ENCODE measurements around the gene SGPP1.
"Not testable (repeated sequence)": the region's sequence is repeated elsewhere in the genome, so short reads cannot be mapped to it uniquely, and the experiment has no call there.

Gene SGPP1, protein sequence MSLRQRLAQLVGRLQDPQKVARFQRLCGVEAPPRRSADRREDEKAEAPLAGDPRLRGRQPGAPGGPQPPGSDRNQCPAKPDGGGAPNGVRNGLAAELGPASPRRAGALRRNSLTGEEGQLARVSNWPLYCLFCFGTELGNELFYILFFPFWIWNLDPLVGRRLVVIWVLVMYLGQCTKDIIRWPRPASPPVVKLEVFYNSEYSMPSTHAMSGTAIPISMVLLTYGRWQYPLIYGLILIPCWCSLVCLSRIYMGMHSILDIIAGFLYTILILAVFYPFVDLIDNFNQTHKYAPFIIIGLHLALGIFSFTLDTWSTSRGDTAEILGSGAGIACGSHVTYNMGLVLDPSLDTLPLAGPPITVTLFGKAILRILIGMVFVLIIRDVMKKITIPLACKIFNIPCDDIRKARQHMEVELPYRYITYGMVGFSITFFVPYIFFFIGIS

DNA sequence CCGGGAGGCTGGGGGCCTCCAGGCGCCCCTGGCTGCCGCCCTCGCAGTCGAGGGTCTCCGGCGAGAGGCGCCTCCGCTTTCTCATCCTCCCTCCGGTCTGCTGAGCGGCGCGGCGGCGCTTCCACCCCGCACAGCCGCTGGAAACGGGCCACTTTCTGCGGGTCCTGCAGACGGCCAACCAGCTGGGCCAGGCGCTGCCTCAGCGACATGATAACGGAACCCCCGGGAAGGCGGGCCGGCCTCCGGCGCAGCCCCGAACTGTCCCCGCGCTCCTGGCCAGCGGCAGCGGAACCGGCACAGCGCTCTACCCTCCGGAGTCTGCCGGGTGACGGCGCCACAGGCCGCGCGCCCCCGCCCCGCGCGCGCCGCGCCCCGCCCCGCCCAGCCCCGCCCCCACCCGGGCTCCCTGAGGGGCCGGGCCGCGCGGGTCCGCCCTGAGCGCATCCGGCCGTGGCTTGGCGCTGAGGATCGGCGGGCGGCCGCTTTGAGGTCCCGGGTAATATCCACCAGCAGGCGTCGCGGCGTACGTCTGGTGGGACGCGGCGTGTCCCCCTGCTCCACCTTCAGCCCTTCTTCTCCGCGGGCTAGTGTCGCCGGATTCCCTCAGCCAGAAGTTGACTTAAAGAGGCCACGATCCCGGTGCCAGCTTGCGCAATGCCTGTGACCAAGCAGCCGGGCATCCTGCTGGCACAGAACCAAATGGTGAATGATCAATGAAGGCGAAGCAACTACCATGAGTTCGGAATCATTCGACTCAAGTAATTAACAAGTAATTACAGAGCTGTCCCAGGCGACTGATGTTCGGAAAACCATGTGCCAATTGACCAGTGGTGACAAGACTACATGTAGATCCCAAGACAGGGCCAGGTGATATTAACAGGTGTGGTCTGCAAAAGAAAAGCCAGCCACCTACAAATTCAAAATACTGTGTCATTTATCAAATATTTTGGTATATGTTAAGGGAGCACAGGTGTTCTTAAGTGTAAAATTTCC lies at the start of gene SGPP1:
Gene SGPP1, minus strand, starts transcription at position 330 of the 993 bp plus-strand sequence. Its CDS starts 121 bp downstream, at position 209.
- in situ Hi-C loops (cut with HindIII; ENCODE audit: low sequenced_read_pairs) = no loop called here

DNA sequence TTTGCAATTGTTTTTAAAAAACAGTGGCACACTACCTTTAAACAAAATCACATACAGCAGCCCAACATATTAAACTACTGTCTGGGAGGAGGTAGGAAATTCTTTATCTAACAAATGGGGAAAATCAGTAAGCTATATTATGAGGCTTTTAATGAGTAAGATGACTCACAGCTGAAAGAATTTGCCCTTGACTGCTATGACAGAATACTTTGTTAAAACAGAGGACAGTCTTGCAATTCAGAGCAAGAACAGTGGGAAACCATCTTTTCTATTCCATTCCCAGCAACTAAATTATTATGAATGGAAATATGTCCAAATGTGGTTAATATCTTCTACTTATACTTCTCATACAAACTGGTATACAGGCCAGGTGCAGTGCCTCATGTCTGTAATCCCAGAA lies 49.2 kb upstream of the SGPP1 start:
- in situ Hi-C loops (cut with HindIII; ENCODE audit: low sequenced_read_pairs) = no loop called here

DNA sequence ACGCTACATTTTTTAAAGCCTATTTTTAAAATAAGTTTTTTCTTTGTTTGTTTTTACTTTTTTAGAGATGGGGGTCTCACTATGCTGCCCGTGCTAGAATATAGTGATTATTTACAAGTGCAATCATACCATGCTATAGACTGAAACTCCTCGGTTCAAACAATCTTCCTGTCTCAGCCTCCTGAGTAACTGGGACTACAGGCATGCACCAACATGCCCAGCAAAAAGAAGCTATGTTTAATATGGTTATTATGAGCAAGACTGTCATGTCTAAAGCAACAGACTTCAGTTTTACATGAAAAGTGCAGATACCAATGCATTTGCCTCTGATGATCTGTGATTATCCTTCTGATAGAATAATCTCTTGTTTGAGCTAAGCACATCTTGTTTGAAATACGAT lies 45.6 kb upstream of the SGPP1 start:
- in situ Hi-C loops (cut with HindIII; ENCODE audit: low sequenced_read_pairs) = no loop called here

DNA sequence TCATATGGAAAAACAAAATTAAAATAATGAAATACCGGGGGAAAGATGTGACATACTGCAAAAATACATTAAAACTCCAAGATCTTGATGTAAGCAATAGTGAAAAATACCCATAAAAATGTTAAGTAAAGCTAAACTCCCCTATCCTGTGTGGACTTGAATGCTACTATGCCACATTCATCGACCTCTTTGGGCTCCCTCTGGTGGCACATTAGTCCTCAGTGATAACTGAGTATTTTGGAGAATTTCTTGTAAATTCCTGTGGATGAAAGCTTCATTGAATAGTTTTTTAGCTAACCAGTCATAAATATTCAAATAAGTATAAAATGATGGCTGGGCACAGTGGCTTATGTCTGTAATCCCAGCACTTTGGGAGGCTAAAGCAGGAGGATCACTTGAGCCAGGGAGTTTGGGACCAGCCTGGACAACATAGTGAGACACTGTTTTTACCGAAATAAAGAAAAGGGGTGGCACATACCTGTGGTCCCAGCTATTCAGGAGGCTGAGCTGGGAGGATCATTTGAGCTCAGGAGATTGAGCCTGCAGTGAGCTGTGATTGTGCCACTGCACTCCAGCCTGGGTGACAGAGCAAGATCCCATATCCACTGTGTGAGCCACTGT lies 42.4 kb upstream of the SGPP1 start:
- in situ Hi-C loops (cut with HindIII; ENCODE audit: low sequenced_read_pairs) = no loop called here

DNA sequence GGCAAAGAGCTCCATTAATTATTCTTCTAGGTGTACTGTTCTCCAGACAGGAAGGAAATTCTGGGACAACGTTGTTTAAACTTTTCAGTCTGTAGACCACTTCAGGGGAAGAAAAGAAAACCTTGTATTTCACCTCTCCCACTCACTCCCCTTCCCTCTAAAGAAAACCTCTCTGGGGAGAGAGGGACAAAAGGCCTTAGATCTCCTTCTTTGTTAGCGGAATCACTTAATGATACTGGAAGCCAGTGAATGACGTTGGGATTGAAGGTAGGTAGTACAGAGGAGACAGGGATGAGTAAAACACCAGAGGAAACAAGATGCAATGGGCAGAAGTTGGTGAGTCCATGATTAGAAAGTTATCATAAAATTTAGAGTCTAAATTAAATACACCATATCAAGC lies 38.7 kb upstream of the SGPP1 start:
- in situ Hi-C loops (cut with HindIII; ENCODE audit: low sequenced_read_pairs) = no loop called here

DNA sequence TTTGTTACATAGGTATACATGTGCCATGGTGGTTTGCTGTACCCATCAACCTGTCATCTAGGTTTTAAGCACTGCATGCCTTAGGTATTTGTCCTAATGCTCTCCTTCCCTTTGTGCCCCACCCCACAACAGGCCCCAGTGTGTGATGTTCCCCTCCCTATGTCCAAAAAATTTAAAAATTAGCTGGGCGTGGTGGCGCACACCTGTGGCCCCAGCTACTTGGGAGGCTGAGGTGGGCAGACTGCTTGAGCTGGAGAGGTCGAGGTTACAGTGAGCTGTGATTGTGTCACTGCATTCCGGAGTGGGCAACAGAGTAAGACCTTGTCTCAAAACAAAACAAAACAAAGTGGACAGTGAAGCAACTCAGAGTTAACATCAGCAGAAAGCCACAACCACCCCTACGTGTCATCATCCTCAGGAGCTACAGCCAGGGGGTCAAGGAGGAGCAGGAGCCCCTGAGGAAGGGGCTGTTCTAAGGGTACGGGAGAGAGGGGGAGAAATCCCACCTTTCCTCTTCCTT lies 36.8 kb upstream of the SGPP1 start:
- in situ Hi-C loops (cut with HindIII; ENCODE audit: low sequenced_read_pairs) = no loop called here

DNA sequence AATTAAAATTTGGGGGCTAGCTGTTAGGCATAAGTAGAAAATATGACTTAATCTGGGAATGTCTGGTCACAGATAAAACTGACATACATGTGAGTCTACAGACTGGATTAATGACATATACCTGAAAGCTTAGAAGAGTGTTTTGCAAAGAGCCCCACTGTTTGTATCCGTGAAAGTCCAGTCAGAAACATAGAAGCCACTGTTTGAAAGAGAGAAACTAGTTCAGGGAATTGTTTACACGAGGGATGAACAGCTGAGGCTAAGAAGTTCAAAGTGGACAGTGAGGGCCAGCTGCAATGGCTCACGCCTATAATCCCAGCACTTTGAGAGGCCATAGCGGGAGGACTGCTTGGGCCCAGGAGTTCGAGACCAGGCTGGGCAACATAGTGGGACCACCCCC lies 36.2 kb upstream of the SGPP1 start:
- in situ Hi-C loops (cut with HindIII; ENCODE audit: low sequenced_read_pairs) = no loop called here

DNA sequence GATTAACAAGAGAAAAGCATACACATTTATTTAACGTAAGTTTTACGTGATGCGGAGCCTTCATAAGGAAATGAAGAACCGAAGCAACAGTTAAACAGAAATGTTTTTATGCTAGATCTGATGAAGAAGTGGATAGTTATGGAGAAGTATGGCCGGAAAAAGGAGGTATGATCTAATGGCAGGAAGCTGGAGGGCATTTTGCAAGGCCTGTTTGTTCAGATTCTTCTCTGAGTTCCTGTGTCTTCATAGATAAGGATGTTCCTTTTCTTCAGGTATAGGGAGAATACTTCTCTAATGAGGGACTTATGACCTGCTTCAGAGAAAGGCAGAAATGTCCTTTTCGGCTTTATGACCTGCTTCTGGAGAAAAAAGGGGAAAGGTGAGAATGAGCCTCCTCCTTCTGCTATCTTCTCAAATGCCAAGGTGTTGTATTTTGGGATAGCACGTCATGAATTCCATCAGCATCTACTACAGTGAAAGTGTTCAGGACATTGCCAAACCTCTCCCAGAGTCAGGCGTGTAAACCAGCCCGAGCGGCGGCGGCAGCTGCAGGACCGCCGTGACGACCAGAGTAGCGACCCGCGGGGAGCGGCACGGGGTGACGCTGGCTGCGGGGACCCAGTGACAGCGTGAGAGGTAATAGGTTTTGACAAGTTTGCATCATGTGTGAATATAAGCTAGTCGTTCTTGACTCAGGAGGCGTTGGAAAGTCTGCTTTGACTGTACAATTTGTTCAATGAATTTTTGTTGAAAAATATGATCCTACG lies 33.7 kb upstream of the SGPP1 start:
- in situ Hi-C loops (cut with HindIII; ENCODE audit: low sequenced_read_pairs) = no loop called here

DNA sequence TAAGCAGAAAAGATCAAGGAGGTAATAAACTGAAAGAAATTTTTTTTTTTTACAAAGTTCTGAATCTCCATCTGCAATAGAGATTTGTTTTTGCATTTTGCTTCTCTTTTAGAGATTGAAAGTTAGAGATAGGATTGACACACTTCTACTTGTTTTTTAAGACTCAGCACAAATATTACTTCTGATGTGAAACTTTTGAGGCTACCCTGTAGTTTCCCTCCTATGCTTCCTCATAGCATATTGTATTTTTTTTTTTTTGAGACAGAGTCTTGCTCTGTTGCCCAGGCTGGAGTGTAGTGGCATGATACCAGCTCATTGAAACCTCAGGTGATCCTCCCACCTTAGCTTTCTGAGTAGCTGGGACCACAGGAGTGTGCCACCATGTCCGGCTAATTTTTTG lies 32.1 kb upstream of the SGPP1 start:
- in situ Hi-C loops (cut with HindIII; ENCODE audit: low sequenced_read_pairs) = no loop called here

DNA sequence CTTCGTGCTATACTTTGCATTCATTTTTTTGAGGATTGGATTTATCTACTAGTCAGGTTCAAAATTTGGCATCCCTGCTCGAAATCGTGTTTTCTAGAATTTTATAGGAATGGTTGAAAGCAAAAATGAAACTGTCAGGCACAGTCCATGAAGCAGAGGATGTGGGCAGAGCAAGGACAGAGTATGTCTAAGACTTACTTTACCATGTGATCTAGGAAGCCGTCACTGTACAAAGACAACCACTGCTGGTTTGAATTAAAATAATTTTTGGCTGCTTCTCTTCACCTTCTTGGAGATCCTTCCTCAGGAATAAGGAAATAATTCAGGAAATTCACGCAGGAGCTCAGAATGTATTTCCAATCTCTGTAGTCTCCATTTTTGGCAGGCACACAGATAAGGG lies 31.6 kb upstream of the SGPP1 start:
- in situ Hi-C loops (cut with HindIII; ENCODE audit: low sequenced_read_pairs) = no loop called here

DNA sequence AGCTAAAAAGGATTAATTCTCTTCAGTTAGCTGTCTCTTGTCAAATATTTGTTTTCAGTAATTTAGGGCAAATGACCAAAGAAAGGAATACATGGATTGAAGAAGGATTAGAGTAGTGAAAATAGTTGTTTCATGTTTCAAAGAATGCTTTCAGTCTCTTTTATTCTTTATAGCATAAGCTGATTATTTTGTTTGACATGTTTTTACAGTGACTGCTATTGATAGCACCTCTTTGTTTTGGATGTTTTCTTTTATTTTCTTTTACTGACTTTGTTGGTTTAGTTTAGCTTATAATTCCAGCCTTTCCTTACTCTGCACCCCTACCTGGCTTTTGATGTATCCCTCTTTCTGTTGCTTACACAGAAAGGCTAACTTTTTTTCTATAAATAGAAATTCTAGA lies 29.3 kb upstream of the SGPP1 start:
- in situ Hi-C loops (cut with HindIII; ENCODE audit: low sequenced_read_pairs) = no loop called here

DNA sequence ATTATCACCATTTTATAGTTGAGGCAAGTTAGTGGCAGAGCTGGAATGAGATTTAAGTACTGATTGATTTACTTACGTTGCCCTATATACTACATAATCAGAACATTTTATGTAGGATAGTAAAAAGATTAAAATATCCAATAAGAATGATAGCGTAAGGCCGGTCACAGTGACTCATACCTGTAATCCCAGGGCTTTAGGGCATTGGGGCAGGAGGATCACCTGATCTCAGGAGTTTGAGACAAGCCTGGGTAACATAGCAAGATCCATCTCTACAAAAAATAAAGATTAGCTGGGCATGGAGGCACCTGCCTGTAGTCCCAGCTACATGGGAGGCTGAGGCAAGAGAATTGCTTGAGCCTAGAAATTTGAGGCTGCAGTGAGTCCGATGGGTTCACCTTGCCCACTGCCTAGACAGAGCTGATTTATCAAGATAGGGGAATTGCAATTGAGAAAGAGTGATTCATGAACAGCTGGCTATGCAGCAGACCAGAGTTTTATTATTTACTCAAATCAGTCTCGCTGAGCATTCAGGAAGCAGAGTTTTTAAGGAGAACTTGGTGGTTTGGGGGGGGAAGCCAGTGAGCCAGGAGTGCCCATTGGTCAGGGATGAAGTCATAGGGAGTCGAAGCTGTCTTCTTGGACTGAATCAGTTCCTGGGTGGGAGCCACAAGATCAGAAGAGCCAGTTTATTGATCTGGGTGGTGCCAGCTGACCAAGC lies 24.7 kb upstream of the SGPP1 start:
- in situ Hi-C loops (cut with HindIII; ENCODE audit: low sequenced_read_pairs) = no loop called here

DNA sequence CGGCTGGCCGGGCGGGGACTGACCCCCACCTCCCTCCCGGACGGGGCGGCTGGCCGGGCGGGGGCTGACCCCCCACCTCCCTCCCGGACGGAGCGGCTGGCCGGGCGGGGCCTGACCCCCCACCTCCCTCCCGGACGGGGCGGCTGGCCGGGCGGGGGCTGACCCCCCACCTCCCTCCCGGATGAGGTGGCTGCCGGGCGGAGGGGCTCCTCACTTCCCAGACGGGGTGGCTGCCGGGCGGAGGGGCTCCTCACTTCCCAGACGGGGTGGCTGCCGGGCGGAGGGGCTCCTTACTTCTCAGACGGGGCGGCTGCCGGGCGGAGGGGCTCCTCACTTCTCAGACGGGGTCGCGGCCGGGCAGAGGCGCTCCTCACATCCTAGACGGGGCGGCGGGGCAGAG lies 23.2 kb upstream of the SGPP1 start:
- in situ Hi-C loops (cut with HindIII; ENCODE audit: low sequenced_read_pairs) = not testable (repeated sequence)

DNA sequence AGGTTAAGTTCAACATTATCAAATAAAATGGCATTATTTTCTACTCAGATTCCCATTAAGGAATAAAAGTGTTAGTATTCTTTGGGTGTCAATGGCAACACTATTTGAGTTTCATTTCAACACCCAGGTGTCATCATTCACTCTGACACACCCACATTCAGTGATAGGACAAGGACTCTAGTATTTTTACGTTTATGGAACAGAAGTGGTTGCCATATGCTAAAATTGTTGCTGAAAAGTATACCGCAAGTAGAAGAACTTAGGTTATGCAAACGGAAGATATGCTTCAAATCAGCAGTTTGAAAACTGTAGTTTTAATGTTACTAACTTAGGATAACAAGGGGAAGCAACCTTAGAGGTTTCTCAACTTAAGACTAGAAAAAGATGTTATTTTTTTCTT lies 20.0 kb upstream of the SGPP1 start:
- in situ Hi-C loops (cut with HindIII; ENCODE audit: low sequenced_read_pairs) = no loop called here

DNA sequence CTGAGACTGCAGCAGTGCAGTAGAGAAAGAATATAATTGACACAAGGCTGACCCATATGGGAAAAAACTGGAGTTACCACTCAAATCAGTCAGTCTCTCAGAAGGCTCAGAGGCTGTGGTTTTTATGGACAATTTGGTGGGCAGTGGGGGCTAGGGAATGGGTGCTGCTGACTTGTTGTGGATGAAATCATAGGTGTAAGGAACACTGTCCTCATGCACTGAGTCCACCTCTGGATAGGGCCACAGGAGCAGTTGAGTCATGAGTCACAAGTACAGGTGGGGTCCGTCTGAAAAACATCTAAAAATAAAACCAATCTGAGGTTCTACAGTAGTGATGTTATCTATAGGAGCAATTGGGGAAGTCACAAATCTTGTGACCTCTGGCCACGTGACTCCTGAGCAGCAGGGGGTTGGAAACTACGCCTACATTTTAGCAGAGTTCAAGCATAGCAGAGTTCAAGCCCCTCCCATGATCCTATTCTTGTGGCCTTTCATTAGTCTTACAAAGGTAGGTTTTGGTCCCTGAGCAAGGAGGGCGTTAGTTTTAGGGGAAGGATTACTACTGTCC lies 18.1 kb upstream of the SGPP1 start:
- in situ Hi-C loops (cut with HindIII; ENCODE audit: low sequenced_read_pairs) = no loop called here

DNA sequence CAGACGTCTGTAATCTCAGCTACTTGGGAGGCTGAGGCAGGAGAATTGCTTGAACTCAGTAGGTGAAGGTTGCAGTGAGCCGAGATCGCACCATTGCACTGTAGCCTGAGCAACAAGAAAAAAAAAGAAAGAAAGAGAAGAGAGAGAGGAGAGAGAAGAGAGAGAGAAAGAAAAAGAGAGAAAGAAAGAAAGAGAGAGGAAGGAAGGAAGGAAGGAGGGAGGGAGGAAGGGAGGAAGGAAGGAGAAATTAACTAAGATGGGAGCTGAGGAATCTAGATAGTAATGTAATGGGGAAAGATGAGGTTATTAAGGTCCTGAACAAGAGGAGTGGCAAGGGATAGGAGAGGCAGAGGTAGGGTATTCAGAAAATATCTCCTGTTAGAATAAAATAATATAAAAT lies 17.4 kb upstream of the SGPP1 start:
- in situ Hi-C loops (cut with HindIII; ENCODE audit: low sequenced_read_pairs) = no loop called here

DNA sequence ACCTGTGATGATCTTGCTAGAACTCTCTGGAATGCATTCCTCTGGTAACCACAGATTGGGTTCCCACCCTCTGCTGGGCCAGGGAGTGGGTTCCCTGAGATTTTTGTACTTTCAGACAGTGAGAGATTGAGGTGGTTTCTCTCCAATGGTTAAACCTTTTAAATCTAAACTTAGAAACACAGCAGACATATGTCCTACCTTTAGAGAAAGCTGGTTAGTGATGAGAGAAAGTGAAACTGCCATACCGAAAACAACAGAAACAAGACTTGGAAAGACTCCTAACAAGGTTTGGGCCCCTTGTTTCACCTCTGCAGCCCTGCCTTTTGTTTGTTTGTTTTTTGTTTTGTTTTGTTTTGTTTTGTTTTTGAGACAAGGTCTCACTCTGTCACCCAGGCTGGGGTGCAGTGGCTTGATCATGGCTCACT lies 9.7 kb upstream of the SGPP1 start:
- in situ Hi-C loops (cut with HindIII; ENCODE audit: low sequenced_read_pairs) = no loop called here

DNA sequence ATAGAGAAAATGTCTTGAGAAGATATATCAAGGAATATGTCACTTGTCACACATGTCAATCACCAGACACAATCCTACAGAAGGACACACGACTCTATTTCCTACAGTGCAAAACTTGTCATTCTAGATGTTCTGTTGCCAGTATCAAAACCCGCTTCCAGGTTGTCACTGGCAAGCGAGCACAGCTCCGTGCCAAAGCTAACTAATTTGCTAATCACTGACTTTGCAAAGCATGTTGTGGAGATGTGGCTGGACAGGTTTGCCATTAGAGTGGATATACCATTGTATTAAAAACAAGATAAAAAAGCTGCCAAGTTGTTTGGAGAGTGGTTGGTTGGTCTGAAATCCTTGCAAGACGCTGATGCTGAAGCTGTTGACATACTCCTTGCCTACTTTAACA lies 7.9 kb upstream of the SGPP1 start:
- in situ Hi-C loops (cut with HindIII; ENCODE audit: low sequenced_read_pairs) = no loop called here

DNA sequence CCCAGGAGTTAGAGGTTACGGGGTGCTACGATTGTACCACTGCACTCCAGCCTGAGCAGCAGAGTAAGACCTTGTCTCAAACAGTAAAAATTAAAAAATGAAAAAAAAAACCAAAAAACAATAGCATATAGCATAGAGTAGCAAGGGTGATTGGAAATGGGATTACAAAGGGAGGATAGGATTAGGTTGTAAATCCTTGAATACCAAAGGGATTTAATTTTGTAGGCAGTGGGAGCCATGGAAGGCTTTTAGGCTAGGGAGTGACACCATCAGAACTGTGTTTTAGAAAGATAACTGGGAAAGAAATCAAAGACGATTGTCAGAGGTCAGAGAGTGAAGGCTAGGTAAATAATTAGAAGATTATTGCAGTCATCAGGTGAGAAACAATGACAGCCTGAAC lies 2.8 kb upstream of the SGPP1 start:
- in situ Hi-C loops (cut with HindIII; ENCODE audit: low sequenced_read_pairs) = no loop called here
